Hematopoietic multipotent progenitor cell treated with erythropoietin and hydrocortisone succinate and interleukin-3 and kit ligand, for 4 days (in vitro differentiated cells): ENCODE measurements around the gene CENPO.
"Not testable (repeated sequence)": the region's sequence is repeated elsewhere in the genome, so short reads cannot be mapped to it uniquely, and the experiment has no call there.

Source experiments
- DNase-seq: peaks from one replicate; pipeline ENCODE4 v3.0.0-alpha.2; 2015

The CENPO gene

GRCh38 chr2:24791452-24791851 lies 1.8 kb upstream of the CENPO start:
- no peak for DNase-seq

DNA sequence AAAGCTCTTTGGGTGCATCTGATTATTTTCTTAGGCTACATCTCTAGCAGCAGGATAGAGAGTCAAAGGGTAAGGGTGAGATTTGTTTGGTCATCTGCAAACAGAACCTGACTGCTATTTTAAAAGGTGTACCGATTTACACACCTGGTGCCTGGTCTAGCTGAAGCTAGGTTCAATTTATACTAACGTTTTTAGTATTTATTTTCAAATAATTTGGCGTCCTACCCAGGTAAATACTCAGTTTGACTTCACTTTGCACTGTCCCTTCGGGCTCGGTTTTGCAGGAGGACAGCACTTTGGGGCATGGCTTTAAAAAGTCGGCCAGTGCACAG lies 717 bp upstream of the CENPO start:
- DNase-seq: no peak

DNA sequence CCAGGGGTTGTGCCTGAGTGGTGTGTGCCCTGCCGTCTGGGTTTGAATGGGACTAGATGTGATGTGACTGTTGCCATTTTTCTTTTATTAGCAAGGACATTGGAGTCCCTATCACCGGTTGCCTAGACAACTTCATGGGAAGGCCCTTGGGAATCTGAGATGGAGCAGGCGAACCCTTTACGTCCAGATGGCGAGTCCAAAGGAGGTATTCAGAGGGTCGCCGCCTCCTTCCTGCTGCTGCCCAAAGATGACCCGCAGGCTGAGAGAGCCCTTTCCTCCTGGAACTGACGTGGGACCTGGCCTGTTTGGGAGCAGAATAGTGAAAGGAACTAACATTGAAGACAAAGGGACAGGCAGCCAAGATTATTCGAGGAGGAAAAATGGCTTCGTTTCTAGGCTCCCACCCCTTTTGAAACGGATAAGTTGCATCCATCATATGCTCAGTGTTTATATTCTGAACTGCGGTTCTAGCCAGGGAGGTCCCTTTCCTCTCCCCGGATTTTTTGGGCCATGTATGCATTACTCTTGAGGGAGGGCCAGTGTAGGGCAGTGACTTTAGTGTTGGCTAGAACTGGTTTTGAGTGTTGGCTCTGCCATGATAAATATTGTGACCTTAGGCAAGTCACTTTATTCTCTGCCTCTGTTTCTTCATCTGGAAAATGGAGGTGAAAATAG lies 673 bp downstream of the CENPO start:
- peak; percentile 48 for DNase-seq

GRCh38 chr2:24797644-24798043 lies 4.4 kb downstream of the CENPO start:
- DNase-seq: peak; percentile 34

DNA sequence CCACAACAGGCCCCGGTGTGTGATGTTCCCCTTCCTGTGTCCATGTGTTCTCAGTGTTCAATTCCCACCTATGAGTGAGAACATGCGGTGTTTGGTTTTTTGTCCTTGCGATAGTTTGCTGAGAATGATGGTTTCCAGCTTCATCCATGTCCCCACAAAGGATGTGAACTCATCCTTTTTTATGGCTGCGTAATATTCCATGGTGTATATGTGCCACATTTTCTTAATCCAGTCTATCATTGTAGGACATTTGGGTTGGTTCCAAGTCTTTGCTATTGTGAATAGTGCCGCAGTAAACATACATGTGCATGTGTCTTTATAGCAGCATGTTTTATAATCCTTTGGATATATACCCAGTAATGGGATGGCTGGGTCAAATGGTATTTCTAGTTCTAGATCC lies 7.3 kb downstream of the CENPO start:
- DNase-seq: not testable (repeated sequence)

DNA sequence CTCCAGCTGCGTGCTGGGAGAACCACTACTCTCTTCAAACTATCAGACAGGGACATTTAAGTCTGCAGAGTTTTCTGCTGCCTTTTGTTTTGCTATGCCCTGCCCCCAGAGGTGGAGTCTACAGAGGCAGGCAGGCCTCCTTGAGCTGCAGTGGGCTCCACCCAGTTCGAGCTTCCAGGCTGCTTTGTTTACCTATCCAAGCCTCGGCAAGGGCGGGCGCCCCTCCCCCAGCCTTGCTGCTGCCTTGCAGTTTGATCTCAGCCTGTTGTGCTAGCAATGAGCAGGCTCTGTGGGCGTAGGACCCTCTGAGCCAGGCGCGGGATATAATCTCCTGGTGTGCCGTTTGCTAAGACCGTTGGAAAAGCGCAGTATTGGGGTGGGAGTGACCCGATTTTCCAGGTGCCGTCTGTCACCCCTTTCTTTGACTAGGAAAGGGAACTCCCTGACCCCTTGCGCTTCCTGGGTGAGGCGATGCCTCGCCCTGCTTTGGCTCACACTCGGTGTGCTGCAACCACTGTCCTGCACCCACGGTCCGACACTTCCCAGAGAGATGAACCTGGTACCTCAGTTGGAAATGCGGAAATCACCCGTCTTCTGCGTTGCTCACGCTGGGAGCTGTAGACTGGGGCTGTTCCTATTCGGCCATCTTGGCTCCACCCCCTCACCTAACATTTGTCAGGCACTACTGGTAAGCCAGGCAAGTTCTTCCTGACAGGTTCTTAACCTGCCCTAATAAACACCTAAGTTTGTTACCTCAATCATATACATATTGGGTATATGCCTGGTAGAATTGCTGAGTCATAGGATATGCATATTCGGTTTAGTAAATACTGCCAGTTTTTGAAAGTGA lies 12.8 kb downstream of the CENPO start:
- not testable (repeated sequence) for DNase-seq

GRCh38 chr2:24806661-24807036 lies 13.4 kb downstream of the CENPO start:
- DNase-seq: no peak

DNA sequence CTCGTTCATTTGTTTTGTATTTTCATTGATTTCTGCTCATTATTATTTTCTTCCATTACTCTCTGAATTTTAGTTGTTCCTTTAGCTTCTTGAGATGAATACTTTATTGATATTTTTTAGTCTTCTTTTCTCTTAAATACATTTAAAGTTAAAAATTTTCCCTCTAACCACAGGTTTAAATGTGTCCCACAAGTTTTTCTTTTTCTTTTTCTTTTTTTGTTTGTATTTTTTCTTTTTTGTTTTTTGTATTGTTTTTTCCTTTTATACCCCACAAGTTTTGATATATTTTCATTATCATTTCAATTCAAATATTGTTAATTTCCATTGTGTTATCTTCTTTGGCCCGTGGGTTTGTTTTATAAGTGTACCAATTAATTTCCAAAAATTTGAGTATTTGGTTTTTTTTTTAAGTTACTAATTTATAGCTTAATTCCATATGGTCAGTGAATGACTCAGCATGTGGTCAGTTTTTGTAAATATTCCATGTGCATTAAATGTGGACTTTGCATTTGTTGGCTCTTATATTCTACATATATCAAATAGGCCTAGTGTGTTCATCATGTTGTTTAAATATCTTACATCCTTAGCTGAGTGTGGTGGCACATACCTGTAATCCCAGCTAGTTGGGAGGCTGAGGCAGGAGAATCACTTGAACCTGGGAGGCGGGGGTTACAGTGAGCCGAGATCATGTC lies 16.2 kb downstream of the CENPO start:
- no peak for DNase-seq

- no peak for DNase-seq
These were observed 20.5 kb downstream of the CENPO start for GRCh38 chr2:24813691-24814137.

GRCh38 chr2:24814516-24814915 lies 21.3 kb downstream of the CENPO start:
- DNase-seq: no peak

DNA sequence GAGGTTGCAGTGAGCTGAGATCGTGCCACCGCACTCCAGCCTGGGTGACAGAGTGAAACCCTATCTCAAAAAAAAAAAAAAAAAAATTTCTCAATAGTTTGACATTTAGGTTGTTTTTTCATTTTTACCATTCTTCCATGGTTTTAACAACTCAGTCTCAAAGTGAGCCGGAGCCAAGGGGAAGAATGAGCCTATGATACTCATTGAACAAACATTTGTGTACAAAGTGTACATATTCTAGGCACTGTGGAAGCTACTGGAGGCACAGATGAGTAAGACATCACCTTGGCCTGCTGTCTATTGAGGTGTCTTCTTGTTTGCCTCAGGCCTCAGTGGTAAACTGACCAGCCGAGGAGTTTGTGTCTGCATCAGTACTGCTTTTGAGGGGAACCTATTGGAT lies 21.9 kb downstream of the CENPO start:
- no peak for DNase-seq

DNA sequence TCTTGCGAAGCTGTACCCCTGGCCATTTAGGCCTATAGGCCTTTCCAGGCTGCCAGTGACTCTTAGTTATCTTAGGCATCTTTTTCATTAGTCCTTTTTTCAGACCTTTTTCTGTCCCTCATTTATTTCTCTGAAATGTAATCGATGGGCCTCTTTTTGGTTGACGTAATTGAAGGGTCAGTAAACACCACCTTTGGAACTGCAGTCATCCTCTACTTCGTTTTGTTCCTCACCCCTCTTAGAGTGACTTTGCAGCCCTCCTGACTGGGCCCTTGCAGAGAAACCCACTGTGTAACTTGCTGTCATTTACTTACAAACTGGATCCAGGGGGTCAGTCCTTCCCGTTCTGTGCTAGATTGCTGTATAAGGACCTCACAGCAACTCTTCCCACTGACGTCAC lies 23.2 kb downstream of the CENPO start:
- DNase-seq: no peak

DNA sequence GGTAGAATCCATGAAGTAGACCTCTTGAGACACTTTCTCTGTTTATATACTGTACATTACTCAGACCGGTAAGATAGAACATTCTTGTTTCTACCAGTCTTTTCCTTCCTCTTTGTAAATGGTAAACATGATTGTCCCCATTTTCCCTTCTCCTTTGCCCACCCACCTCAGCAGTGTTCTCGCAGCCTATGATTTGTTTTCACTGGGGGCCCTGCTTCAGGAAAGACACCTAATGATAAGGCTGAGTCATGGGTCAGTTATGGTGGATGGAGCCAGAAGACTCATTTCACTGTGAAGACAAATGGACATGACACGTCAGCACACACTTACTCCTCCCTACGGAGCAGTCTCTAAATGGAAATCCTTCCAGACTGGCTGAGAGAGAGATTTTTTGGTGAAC lies 23.7 kb downstream of the CENPO start:
- DNase-seq: no peak

DNA sequence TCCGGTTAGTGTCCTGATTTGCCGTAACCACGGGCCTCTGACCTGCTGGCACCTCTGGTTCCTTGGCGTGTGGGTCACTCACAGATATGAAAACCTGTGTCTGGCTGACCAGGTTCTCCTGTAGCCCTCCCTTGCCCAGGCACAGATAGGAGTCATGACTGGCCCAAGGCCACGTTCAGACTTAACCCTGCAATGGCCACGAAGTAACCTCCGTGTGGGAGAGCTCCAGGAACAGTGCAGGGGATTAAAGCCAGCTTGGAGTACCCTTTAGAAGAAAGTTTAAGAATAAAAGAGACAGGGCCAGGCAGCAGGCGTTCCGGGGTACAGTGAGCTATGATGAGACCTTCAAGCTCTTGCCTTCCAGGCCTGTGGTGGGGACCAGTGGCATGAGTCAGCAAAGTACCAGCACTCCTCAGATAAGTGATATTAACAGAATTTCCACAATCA lies 25.5 kb downstream of the CENPO start:
- peak; percentile 79 for DNase-seq

GRCh38 chr2:24819442-24820174 lies 26.4 kb downstream of the CENPO start:
- no peak for DNase-seq

DNA sequence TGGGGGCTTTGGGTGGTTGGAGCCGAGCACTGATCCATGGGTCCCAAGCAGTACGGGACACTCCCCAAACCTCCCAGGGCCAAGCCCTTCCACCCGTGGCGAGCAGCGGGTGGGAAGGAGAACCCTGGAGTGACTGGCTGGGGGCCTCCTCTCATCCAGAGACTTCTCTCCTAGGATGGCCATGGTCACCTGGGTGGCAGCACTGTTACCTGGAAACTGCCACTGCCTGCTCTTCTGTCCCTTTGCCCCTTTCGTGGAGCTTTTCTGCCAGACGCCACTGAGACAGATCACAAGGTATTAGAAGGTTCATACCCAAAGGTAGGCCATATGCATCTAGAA lies 26.9 kb downstream of the CENPO start:
- no peak for DNase-seq

DNA sequence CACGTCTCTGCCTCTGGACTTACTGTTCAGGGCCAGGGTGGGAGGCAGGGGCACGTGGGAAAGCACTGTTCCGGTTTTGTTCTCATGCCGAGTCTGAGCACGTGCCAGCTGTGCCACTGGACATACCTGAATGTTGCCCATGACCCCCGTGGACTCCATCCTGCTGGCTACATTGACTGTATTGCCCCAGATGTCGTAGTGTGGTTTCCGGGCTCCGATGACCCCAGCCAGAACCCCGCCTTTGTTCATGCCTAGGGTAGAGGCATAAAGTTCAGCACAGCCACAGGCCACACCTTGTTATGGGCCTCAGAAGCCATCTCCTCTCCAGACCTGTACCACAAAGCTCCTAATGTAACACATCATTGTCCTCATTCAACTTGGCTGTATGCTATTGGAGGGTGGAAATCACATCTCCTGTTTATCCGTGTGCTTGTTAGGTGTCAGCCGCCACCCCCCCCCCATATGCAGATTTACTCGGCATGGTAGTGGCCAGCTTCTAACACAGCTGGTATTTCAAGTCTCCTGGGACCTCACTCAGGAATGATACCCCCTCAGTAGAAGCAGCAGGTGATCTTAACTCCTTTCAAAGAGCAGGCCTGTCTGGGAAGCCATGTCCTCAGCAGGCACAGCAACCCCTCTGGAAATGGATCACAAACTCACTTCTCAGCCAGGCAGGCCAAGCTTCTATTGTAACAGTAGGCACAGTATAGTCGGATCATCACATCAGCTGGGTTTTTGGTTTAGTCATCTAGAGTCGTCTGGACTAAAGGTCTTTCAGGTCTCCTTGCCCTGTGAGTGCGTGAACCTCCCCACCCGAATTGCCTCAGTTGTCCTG lies 27.6 kb downstream of the CENPO start:
- DNase-seq: no peak

- no peak for DNase-seq
These were observed 28.2 kb downstream of the CENPO start for GRCh38 chr2:24821433-24821891.

DNA sequence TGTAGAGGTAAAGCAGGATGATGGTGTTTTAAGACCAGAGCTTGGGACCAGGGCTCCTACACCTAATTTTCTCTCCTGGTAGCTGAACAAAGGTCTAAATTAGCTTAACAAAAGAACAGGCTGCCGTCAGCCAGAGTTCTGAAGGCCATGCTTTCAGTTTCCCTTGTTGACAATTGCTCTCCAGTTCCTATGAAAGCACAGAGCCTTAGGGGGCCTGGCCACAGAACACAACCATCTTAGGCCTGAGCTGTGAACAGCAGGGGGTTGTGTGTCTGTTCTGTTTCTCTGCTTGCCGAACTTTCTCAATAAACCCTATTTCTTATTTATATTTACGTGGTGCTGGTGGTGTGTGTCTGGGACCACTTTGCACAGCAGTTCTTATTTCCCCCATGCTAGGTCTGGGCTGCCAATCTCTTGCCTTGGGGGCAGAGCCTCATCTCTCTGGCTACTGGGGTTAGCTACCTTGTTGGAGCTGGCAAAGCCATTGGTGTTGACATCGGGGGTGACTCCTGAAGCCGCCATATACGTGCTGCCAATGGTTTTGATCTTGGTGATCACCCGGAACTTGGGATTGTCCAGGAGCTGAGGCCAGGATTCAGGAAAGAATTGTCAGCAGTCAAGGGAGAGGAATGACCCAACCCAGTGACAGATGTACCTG lies 29.0 kb downstream of the CENPO start:
- no peak for DNase-seq

- no peak for DNase-seq
These were observed 30.9 kb downstream of the CENPO start for GRCh38 chr2:24824071-24824588.
